Activated CD4-positive, alpha-beta memory T cell treated with anti-CD3 and anti-CD28 coated beads for 36 hours (primary cell): ENCODE results near the gene TNS2. TPM values are rescaled to one million over a fixed set of nuclear protein-coding genes. Genes with fewer than 3 reads are reported as not detected.
A peak's percentile ranks its signal among the peaks of the same experiment; 100 is the strongest.

Experiments used
- CTCF ChIA-PET: fragments of 350-600 bp; sonication (Branson Sonifier 250); formaldehyde crosslinking; loops from one replicate; lab custom pipeline; 2021; ENCODE audit warnings: antibody characterized with exemption, inconsistent platforms; lab: Charles Lee
- POLR2A ChIA-PET: fragments of 350-600 bp; sonication (Branson Sonifier 250); formaldehyde crosslinking; loops from one replicate; lab custom pipeline; 2021; ENCODE audit warnings: antibody characterized with exemption; lab: Charles Lee
- DNase-seq: peaks from one replicate; pipeline ENCODE4 v3.0.0-alpha.2; 2020
- H3K27ac Mint-ChIP-seq: one replicate; pipeline ENCODE4 v1.8.0; 2021; ENCODE audit warnings: mixed read lengths
- H3K27me3 Mint-ChIP-seq: one replicate; pipeline ENCODE4 v1.8.0; 2021; ENCODE audit warnings: mixed read lengths
- H3K36me3 Mint-ChIP-seq: one replicate; pipeline ENCODE4 v1.8.0; 2021; ENCODE audit warnings: mixed read lengths
- H3K4me1 Mint-ChIP-seq: one replicate; pipeline ENCODE4 v1.8.0; 2021; ENCODE audit warnings: low read depth, mixed read lengths
- H3K4me3 Mint-ChIP-seq: one replicate; pipeline ENCODE4 v1.8.0; 2021; ENCODE audit warnings: mild to moderate bottlenecking, mixed read lengths
- H3K9me3 Mint-ChIP-seq: one replicate; pipeline ENCODE4 v1.8.0; 2021; ENCODE audit warnings: mixed read lengths
- intact Hi-C: fragments of 100-400 bp; cut with micrococcal nuclease; formaldehyde crosslinking; loops from one replicate; pipeline ENCODE4 v1.15.1; 2023
- total RNA-seq, 2 experiments: library from RNA; stranded (reverse); gene quantifications; one replicate each; pipeline ENCODE4 v1.2.3, GENCODE V29; 2021

Gene TNS2
- total RNA-seq, 2 experiments from 2014 or later = 1.8 to 2.4 TPM

DNA sequence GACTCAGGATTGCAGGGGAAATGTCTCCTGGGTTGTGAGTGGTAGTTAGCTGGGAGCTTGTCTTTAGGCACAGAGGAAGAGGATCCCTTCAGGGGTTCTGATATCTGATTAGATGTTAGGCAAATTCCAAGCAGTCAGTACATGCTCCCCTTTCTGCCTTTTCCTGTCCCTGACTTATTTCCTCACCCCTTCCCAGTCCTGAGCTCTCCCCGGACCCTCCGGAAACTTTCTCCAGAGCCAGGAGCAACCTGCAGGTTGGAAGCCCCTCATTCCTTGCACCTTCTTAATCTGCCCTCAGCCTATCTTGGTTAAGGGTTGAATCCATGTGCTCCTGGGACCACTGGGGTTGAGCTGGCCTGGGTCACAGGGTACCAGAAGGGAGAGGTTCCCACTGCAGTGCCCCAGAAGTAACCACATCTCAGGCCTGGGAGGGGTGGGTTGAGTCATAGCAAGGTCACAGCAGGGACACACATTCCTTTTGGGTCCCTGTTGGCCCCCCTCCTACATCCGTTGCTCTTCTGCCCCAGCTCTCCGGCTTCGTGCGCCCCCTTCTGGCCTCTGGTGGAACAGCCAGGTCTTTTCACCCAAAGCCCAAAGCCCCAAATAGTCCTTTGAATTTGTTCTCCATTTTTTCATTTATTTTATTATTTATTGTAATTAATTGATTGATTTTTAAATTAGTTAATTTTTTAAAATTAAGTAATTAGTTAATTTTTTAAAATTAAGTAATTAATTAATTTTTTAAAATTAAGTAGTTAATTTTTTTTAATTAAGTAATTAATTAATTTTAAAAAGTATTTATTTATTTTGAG, 49.4 kb downstream of the TNS2 start:
- ChIA-PET CTCF (interaction anchor here (0.5 to 7.7 kb wide), 24 partner anchors 9 to 322 kb away, joined by 3 to 348 read pairs (median 4); partner anchors contain the start of genes AAAS, CSAD, ESPL1 and SPRYD3), POLR2A (interaction anchor here (1.1 to 3.6 kb wide), 4 partner anchors 20 to 89 kb away, joined by 3 to 30 read pairs (median 13); partner anchors contain the start of gene SPRYD3)
- DNase-seq = peak; percentile 95
- Mint-ChIP-seq H3K36me3 (no peaks in the 10 kb centered on the region), H3K4me1 (peaks cover 43% of the 10 kb centered on the region), H3K27ac (peak overlapping the region; percentile 56), H3K4me3 (peak overlapping the region; percentile 13), H3K27me3 (peaks cover 5% of the 10 kb centered on the region), H3K9me3 (no peaks in the 10 kb centered on the region)
- intact Hi-C loops = loop anchor here (1.0 to 5.0 kb wide), 3 partner anchors 20 to 103 kb away; partner anchors contain the start of gene SPRYD3

GRCh38 chr12:53100466-53101151, 50.7 kb downstream of the TNS2 start:
- no peaks in the 10 kb centered on the region for H3K36me3 Mint-ChIP-seq
- POLR2A ChIA-PET = interaction anchor here (1.1 to 3.6 kb wide), 4 partner anchors 34 to 90 kb away, joined by 3 to 30 read pairs (median 10); no protein-coding TSS in a partner anchor
- peaks cover 3% of the 10 kb centered on the region for H3K27me3 Mint-ChIP-seq
- CTCF ChIA-PET = interaction anchor here (1.2 to 7.7 kb wide), 8 partner anchors 14 to 252 kb away, joined by 3 to 348 read pairs (median 6); partner anchors contain the start of gene SPRYD3
- no peak overlapping the region for H3K27ac Mint-ChIP-seq
- no peak for DNase-seq
- H3K4me3 Mint-ChIP-seq = no peak overlapping the region
- H3K9me3 Mint-ChIP-seq = no peaks in the 10 kb centered on the region
- peaks cover 46% of the 10 kb centered on the region for H3K4me1 Mint-ChIP-seq
- intact Hi-C loops = loop anchor here (5.0 kb wide), 1 partner anchor 82 kb away; the partner anchor contains the start of genes CSAD and ZNF740

GRCh38 chr12:53101266-53101665, 51.4 kb downstream of the TNS2 start:
- Mint-ChIP-seq H3K27ac (peak overlapping the region; percentile 69), H3K36me3 (no peaks in the 10 kb centered on the region), H3K27me3 (peaks cover 3% of the 10 kb centered on the region), H3K4me3 (no peak overlapping the region), H3K4me1 (peaks cover 46% of the 10 kb centered on the region), H3K9me3 (no peaks in the 10 kb centered on the region)
- intact Hi-C loops = loop anchor here (5.0 kb wide), 1 partner anchor 81 kb away; the partner anchor contains the start of genes CSAD and ZNF740
- no peak for DNase-seq
- ChIA-PET POLR2A (interaction anchor here (2.7 kb wide), 1 partner anchor 35 kb away, joined by 10 read pairs; no protein-coding TSS in a partner anchor), CTCF (interaction anchor here (1.5 to 7.7 kb wide), 3 partner anchors 35 to 251 kb away, joined by 4 to 348 read pairs (median 5); no protein-coding TSS in a partner anchor)

DNA sequence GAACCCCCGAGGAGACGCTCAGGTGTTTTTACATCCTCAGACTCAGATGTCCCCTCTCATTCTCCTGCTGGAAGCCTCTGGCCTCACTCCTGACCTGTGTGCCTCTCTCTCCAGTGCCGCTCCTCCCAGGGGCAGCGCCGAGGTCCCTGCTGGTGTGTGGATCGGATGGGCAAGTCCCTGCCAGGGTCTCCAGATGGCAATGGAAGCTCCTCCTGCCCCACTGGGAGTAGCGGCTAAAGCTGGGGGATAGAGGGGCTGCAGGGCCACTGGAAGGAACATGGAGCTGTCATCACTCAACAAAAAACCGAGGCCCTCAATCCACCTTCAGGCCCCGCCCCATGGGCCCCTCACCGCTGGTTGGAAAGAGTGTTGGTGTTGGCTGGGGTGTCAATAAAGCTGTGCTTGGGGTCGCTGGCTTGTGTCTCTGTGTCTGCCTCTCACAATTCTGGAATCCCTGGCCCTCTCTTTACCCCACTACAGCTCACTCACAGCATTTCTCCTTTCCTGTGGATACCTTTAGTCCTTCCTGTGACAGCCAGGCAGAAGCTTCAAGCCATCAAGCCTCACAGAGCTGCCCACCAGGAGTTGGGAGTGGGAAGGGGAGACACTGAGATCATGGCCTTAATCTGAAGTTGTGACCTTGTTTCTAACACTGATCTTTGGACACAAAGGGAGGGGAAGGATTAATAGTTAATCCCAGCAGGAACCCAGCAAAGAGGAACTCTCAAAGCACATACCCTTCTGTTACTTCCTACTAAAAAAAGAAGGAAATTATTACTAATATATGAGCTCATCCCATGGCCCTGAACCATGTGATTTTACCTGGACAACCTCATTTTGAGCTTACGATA, 52.3 kb downstream of the TNS2 start:
- CTCF ChIA-PET = interaction anchor here (0.6 to 7.7 kb wide), 16 partner anchors 8 to 1599 kb away, joined by 3 to 348 read pairs (median 6); partner anchors contain the start of genes AAAS and SPRYD3
- DNase-seq = no peak
- H3K36me3 Mint-ChIP-seq = no peaks in the 10 kb centered on the region
- intact Hi-C loops = loop anchor here (5.0 kb wide), 1 partner anchor 80 kb away; the partner anchor contains the start of genes CSAD and ZNF740
- H3K27me3 Mint-ChIP-seq = peaks cover 1% of the 10 kb centered on the region
- POLR2A ChIA-PET = interaction anchor here (1.2 to 2.7 kb wide), 5 partner anchors 23 to 78 kb away, joined by 3 to 13 read pairs (median 5); partner anchors contain the start of genes CSAD, SPRYD3 and ZNF740
- H3K9me3 Mint-ChIP-seq = no peaks in the 10 kb centered on the region
- peaks cover 44% of the 10 kb centered on the region for H3K4me1 Mint-ChIP-seq
- no peak overlapping the region for H3K4me3 Mint-ChIP-seq
- H3K27ac Mint-ChIP-seq = peak overlapping the region; percentile 44

DNA sequence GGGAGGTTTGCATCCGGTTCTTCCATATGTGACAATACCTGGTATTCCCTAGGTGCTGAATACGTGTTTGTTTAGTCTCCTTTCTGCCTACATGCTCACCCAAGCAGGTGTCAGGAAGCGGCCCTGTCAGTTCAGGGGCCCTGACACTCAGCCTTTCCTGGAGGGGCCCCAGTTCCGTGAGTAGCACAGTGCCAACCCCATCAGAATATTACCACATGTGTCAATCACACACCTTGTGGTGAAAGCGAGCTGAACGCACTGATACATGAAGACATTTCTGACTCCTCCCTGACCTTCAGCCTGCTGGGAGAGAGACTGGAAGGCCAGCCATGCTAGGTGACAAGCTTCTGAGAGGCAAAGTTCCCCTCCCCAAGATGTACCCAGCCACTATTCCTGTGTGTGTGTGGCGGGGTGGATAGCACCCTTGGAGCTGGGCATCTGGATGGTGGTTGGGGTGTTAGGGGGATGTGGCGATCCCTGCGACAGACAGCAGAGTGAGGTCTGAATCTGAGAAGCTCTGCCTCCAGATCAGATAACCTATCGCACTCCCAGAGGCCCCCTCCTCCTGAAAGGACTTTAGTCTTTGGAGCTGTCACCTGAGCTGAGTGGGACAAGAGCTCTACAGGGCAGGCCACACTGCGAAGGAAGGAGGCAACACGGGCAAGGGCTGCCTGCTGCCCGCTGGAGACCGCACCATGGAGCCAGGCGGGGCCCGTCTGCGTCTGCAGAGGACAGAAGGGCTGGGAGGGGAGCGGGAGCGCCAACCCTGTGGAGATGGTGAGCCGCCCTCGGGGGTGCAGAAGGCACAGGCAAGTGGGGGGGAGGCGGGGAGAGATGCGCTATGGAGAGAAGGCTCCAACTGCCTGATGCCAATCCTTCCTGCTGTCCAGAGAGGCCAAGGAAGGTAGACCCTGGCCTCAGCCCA, 53.3 kb downstream of the TNS2 start, which contains the start of gene SOAT2:
SOAT2 (plus strand) TSS at position 604 of the 925 bp plus-strand sequence; CDS start at position 696, 92 bp downstream.
- ChIA-PET CTCF (interaction anchor here (0.6 to 7.7 kb wide), 20 partner anchors 9 to 1600 kb away, joined by 3 to 348 read pairs (median 5); partner anchors contain the start of genes AAAS and SPRYD3), POLR2A (interaction anchor here (1.2 to 2.7 kb wide), 5 partner anchors 24 to 77 kb away, joined by 3 to 13 read pairs (median 5); partner anchors contain the start of genes CSAD, SPRYD3 and ZNF740)
- intact Hi-C loops = loop anchor here (5.0 kb wide), 1 partner anchor 79 kb away; the partner anchor contains the start of genes CSAD and ZNF740
- H3K9me3 Mint-ChIP-seq = no peaks in the 10 kb centered on the region
- peak; percentile 74 for DNase-seq
- H3K36me3 Mint-ChIP-seq = no peaks in the 10 kb centered on the region
- peaks cover 40% of the 10 kb centered on the region for H3K4me1 Mint-ChIP-seq
- no peaks in the 10 kb centered on the region for H3K27me3 Mint-ChIP-seq
- no peak within 1 kb of the TSS for H3K4me3 Mint-ChIP-seq
- H3K27ac Mint-ChIP-seq = peak within 1 kb of the TSS; percentile 65

- Mint-ChIP-seq H3K9me3 (no peaks in the 10 kb centered on the region), H3K27ac (peak overlapping the region; percentile 42), H3K4me1 (peaks cover 33% of the 10 kb centered on the region), H3K36me3 (no peaks in the 10 kb centered on the region), H3K27me3 (no peaks in the 10 kb centered on the region), H3K4me3 (no peak overlapping the region)
- ChIA-PET CTCF (interaction anchor here (0.9 to 7.7 kb wide), 13 partner anchors 10 to 248 kb away, joined by 3 to 348 read pairs (median 6); partner anchors contain the start of genes AAAS and SPRYD3), POLR2A (interaction anchor here (1.2 to 2.4 kb wide), 3 partner anchors 25 to 50 kb away, joined by 3 to 13 read pairs (median 4); partner anchors contain the start of gene SPRYD3)
- intact Hi-C loops = loop anchor here (5.0 kb wide), 1 partner anchor 78 kb away; the partner anchor contains the start of genes CSAD and ZNF740
- DNase-seq = peak; percentile 21
Observed at GRCh38 chr12:53103860-53104305, 54.0 kb downstream of the TNS2 start.

DNA sequence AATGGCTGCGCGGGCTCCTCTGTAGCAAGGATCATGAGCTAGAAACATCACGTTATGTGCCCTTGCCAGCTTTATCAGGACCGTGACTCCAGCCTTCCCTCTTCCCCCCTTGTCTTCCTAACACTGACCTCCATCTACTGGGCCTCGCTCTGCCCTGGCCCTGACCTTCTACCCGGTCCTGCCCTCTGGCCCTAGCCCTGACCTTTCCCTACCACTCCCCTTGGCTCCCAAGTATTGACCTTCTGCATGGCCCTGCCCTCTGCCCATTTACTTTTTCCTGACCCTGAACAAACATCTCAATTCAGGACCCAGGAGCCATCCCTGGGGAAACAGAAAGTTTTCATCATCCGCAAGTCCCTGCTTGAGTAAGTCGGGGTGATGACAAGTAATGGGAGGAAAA, 55.4 kb downstream of the TNS2 start:
- ChIA-PET POLR2A (no interaction called here), CTCF (interaction anchor here (1.1 to 1.3 kb wide), 2 partner anchors 39 to 247 kb away, joined by 3 to 7 read pairs; no protein-coding TSS in a partner anchor)
- Mint-ChIP-seq H3K36me3 (no peaks in the 10 kb centered on the region), H3K4me1 (peaks cover 27% of the 10 kb centered on the region), H3K27me3 (no peaks in the 10 kb centered on the region), H3K9me3 (no peaks in the 10 kb centered on the region), H3K4me3 (no peak overlapping the region), H3K27ac (no peak overlapping the region)
- intact Hi-C loops = no loop called here
- DNase-seq = no peak

DNA sequence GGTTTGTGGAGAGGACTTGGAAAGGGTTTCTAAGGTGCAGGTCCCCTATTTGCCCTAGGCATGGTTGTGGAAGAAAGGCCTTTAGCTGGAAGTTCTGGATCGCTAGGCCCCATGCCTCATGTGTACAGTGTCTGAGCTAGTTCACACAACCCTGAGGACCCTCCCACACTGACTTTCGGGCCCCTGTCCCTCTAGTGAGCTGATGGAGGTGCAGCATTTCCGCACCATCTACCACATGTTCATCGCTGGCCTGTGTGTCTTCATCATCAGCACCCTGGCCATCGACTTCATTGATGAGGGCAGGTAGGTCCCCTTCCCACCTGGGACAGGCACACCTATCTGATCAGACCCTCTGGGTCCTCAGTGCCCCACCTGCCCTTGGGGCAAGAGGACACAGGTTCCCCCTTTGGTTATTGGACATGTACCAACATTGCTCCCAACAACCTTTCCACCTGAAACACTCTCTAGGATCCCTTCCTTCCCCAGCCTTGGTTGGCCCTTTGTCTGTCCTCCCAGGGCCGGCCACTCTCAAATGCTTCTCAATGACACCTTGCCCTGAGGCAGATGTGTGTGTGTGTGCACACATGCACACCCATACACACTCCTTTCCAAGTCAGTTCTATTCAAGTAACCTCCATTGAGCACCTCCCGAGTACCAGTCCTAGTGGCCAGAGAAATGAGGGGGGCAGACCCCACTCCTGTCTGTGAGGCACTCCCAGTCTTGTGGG, 56.0 kb downstream of the TNS2 start:
- Mint-ChIP-seq H3K9me3 (no peaks in the 10 kb centered on the region), H3K36me3 (no peaks in the 10 kb centered on the region), H3K27ac (no peak overlapping the region), H3K4me1 (peaks cover 24% of the 10 kb centered on the region), H3K4me3 (no peak overlapping the region), H3K27me3 (no peaks in the 10 kb centered on the region)
- CTCF ChIA-PET = interaction anchor here (1.1 kb wide), 1 partner anchor 40 kb away, joined by 7 read pairs; no protein-coding TSS in a partner anchor
- POLR2A ChIA-PET = no interaction called here
- intact Hi-C loops = no loop called here
- DNase-seq = no peak

GRCh38 chr12:53107122-53107521, 57.3 kb downstream of the TNS2 start:
- intact Hi-C loops = no loop called here
- no peak overlapping the region for H3K27ac Mint-ChIP-seq
- H3K4me1 Mint-ChIP-seq = peaks cover 24% of the 10 kb centered on the region
- no peaks in the 10 kb centered on the region for H3K27me3 Mint-ChIP-seq
- no peak for DNase-seq
- ChIA-PET POLR2A (no interaction called here), CTCF (no interaction called here)
- H3K9me3 Mint-ChIP-seq = no peaks in the 10 kb centered on the region
- H3K4me3 Mint-ChIP-seq = no peak overlapping the region
- no peaks in the 10 kb centered on the region for H3K36me3 Mint-ChIP-seq
